H1 (cell line): Measurements from ENCODE around the gene TACR2. TPM values are rescaled to one million over a fixed set of nuclear protein-coding genes. Genes with fewer than 3 reads are reported as not detected.

ENCODE experiments used
- CTCF ChIA-PET: fragments of 300-600 bp; sonication (Branson Sonifier 250); formaldehyde crosslinking; loops from one replicate; lab custom pipeline; 2021; ENCODE audit not compliant: partially characterized antibody; lab: Charles Lee
- POLR2A ChIA-PET: fragments of 300-600 bp; sonication (Branson Sonifier 250); formaldehyde crosslinking; loops from one replicate; lab custom pipeline; 2021; ENCODE audit warnings: inconsistent platforms; ENCODE audit not compliant: partially characterized antibody; lab: Charles Lee
- DNase-seq, 2 experiments: peaks; one replicate each; pipeline versions ENCODE4 v3.0.0 to v3.0.0-alpha.2; 2010 to 2022; ENCODE audit warnings: low spot score in 2 of 2, low read depth in 1 of 2, mixed read lengths in 1 of 2
- FAIRE-seq: peaks from 2 replicates; lab custom pipeline; 2011; peaks lifted over from hg19 to GRCh38; lab: Jason Lieb, UNC
- H2AFZ ChIP-seq: 2 replicates; pipeline ENCODE4 v1.8.1; 2012; ENCODE audit warnings: low read length, inconsistent platforms
- H2AK5ac ChIP-seq: 2 replicates; pipeline ENCODE4 v1.6.1; 2013; ENCODE audit warnings: low read depth, low read length
- H2BK120ac ChIP-seq: replicated peaks from 2 replicates; pipeline ENCODE3; 2013; ENCODE audit warnings: low read depth, low read length, inconsistent platforms
- H2BK12ac ChIP-seq: 2 replicates; pipeline ENCODE4 v1.6.1; 2013; ENCODE audit warnings: low read depth, low read length
- H2BK15ac ChIP-seq: 2 replicates; pipeline ENCODE4 v1.6.1; 2013; ENCODE audit warnings: low read length
- H2BK20ac ChIP-seq: 2 replicates; pipeline ENCODE4 v1.6.1; 2013; ENCODE audit warnings: low read length
- H2BK5ac ChIP-seq: 2 replicates; pipeline ENCODE4 v1.6.1; 2013; ENCODE audit warnings: low read depth, low read length
- H3K14ac ChIP-seq: 2 replicates; pipeline ENCODE4 v1.6.1; 2013; ENCODE audit warnings: inconsistent platforms; ENCODE audit not compliant: insufficient read length
- H3K18ac ChIP-seq: 2 replicates; pipeline ENCODE4 v1.6.1; 2013; ENCODE audit warnings: low read length; ENCODE audit errors: extremely low read depth
- H3K23ac ChIP-seq: 2 replicates; pipeline ENCODE4 v1.6.1; 2013; ENCODE audit warnings: inconsistent platforms; ENCODE audit not compliant: insufficient read length
- H3K23me2 ChIP-seq: 2 replicates; pipeline ENCODE4 v1.6.1; 2013; ENCODE audit warnings: low read depth, low read length
- H3K27ac ChIP-seq: 2 replicates; pipeline ENCODE4 v1.6.1; 2011; ENCODE audit warnings: low read depth, low read length, inconsistent platforms
- H3K27me3 ChIP-seq, 4 experiments: replicated peaks in 1 of 4; 1 replicate in 1 of 4; 2 replicates in 3 of 4; pipeline versions ENCODE4 v1.6.1 to v1.8.1; 2011 to 2013; ENCODE audit warnings: low read length in 3 of 4, mild to moderate bottlenecking in 3 of 4, inconsistent platforms in 2 of 4, mixed read lengths in 2 of 4, moderate library complexity in 1 of 4; ENCODE audit not compliant: control insufficient read depth in 3 of 4, insufficient read depth in 3 of 4; ENCODE audit errors: extremely low read depth in 1 of 4
- H3K36me3 ChIP-seq, 4 experiments: 2 replicates each; pipeline versions ENCODE4 v1.6.1 to v1.8.1; 2011 to 2013; ENCODE audit warnings: mild to moderate bottlenecking in 4 of 4, low read length in 3 of 4, moderate library complexity in 2 of 4, control low read depth in 1 of 4, inconsistent platforms in 1 of 4; ENCODE audit not compliant: insufficient read depth in 4 of 4, control insufficient read depth in 2 of 4
- H3K4ac ChIP-seq: replicated peaks from 2 replicates; pipeline ENCODE3; 2013; ENCODE audit warnings: low read length, low read depth, mixed read lengths, inconsistent platforms; ENCODE audit not compliant: insufficient read length
- H3K4me1 ChIP-seq, 4 experiments: replicated peaks in 1 of 4; 1 replicate in 1 of 4; 2 replicates in 3 of 4; pipeline versions ENCODE4 v1.6.1 to v1.8.1; 2011 to 2013; ENCODE audit warnings: low read length in 3 of 4, inconsistent platforms in 2 of 4, mixed read lengths in 1 of 4; ENCODE audit not compliant: insufficient read depth in 4 of 4, control insufficient read depth in 3 of 4
- H3K4me2 ChIP-seq, 2 experiments: 2 replicates each; pipeline versions ENCODE4 v1.6.1 to v1.8.1; 2011 to 2013; ENCODE audit warnings: low read depth in 2 of 2, low read length in 2 of 2, control low read depth in 1 of 2, inconsistent platforms in 1 of 2, mild to moderate bottlenecking in 1 of 2; ENCODE audit not compliant: insufficient read depth in 1 of 2
- H3K4me3 ChIP-seq, 4 experiments: fragments of 200-600, 300-600 bp in 1 of 4; sonication (generic), shearing (Covaris generic), sonication (Bioruptor Twin) in 1 of 4; 2 replicates each; pipeline versions ENCODE4 v1.5.1 to v1.8.1; 2011 to 2016; ENCODE audit warnings: low read length in 4 of 4, low read depth in 3 of 4, control low read depth in 2 of 4, inconsistent platforms in 2 of 4, mild to moderate bottlenecking in 2 of 4, mixed read lengths in 1 of 4, moderate library complexity in 1 of 4; ENCODE audit not compliant: insufficient read depth in 2 of 4; ENCODE audit errors: extremely low read depth in 1 of 4
- H3K56ac ChIP-seq: replicated peaks from 2 replicates; pipeline ENCODE3; 2013; ENCODE audit warnings: low read depth, mild to moderate bottlenecking, mixed read lengths, low read length, inconsistent platforms; ENCODE audit not compliant: insufficient read length
- H3K79me1 ChIP-seq: 2 replicates; pipeline ENCODE4 v1.6.1; 2013; ENCODE audit warnings: low read depth, low read length, control low read depth
- H3K79me2 ChIP-seq, 2 experiments: 2 replicates each; pipeline versions ENCODE4 v1.6.1 to v1.8.1; 2012 to 2013; ENCODE audit warnings: low read length in 2 of 2, mild to moderate bottlenecking in 2 of 2, inconsistent platforms in 1 of 2; ENCODE audit not compliant: insufficient read depth in 2 of 2, control insufficient read depth in 1 of 2
- H3K9ac ChIP-seq, 4 experiments: replicated peaks in 1 of 4; 1 replicate in 1 of 4; 2 replicates in 3 of 4; pipeline versions ENCODE4 v1.6.1 to v1.8.1; 2011 to 2013; ENCODE audit warnings: low read depth in 3 of 4, low read length in 3 of 4, control low read depth in 2 of 4, mild to moderate bottlenecking in 2 of 4, moderate library complexity in 2 of 4, inconsistent platforms in 1 of 4; ENCODE audit errors: extremely low read depth in 1 of 4
- H3K9me3 ChIP-seq, 2 experiments: 2 replicates each; pipeline versions ENCODE4 v1.6.1 to v1.8.1; 2012 to 2013; ENCODE audit warnings: mild to moderate bottlenecking in 2 of 2, moderate library complexity in 2 of 2, control low read depth in 1 of 2, inconsistent platforms in 1 of 2, low read depth in 1 of 2, low read length in 1 of 2, mixed read lengths in 1 of 2; ENCODE audit not compliant: insufficient read depth in 2 of 2
- H4K20me1 ChIP-seq, 2 experiments: replicated peaks in 1 of 2; 2 replicates each; pipeline versions ENCODE3 to v1.8.1; 2011 to 2013; ENCODE audit warnings: inconsistent platforms in 2 of 2, low read length in 2 of 2, mild to moderate bottlenecking in 1 of 2; ENCODE audit not compliant: insufficient read depth in 2 of 2, control insufficient read depth in 1 of 2
- H4K5ac ChIP-seq: 2 replicates; pipeline ENCODE4 v1.6.1; 2013; ENCODE audit warnings: low read length, low read depth, mixed read lengths, inconsistent platforms; ENCODE audit not compliant: insufficient read length
- H4K8ac ChIP-seq: 2 replicates; pipeline ENCODE4 v1.8.0; 2013; ENCODE audit warnings: mild to moderate bottlenecking, moderate library complexity, low read length, inconsistent platforms; ENCODE audit not compliant: insufficient read depth; ENCODE audit errors: extremely low read depth
- H4K91ac ChIP-seq: replicated peaks from 2 replicates; pipeline ENCODE3; 2013; ENCODE audit warnings: low read length, mixed read lengths, inconsistent platforms; ENCODE audit not compliant: insufficient read length
- CBX5 ChIP-seq: fragments of 300-800, 300-1000 bp; sonication (generic); IDR thresholded peaks from 2 replicates; pipeline ENCODE4 v1.7.1; 2016; ENCODE audit warnings: antibody characterized with exemption, low read length, low read depth
- CHD2 ChIP-seq: IDR thresholded peaks from 2 replicates; pipeline ENCODE4 v1.6.1; 2012; ENCODE audit warnings: low read length, improper control_type of control experiment
- CTBP2 ChIP-seq: IDR thresholded peaks from 2 replicates; pipeline ENCODE4 v1.7.0; 2011; ENCODE audit warnings: borderline replicate concordance, mild to moderate bottlenecking, moderate library complexity, mixed read lengths, low read length; ENCODE audit not compliant: insufficient read depth, insufficient read length
- GTF2F1 ChIP-seq: IDR thresholded peaks from 2 replicates; pipeline ENCODE4 v1.6.1; 2012; ENCODE audit warnings: low read depth, low read length, improper control_type of control experiment, borderline replicate concordance
- HDAC6 ChIP-seq: IDR thresholded peaks from one replicate; pipeline ENCODE4 v1.7.1; 2012; ENCODE audit warnings: low read depth, mild to moderate bottlenecking, inconsistent platforms, low read length, moderate library complexity
- MAFK ChIP-seq: IDR thresholded peaks from 2 replicates; pipeline ENCODE4 v1.6.1; 2012; ENCODE audit warnings: low read depth, mild to moderate bottlenecking, improper control_type of control experiment, low read length
- NRF1 ChIP-seq: IDR thresholded peaks from 2 replicates; pipeline ENCODE4 v1.6.1; 2011; ENCODE audit warnings: mild to moderate bottlenecking, low read depth, low read length, improper control_type of control experiment
- POU5F1 ChIP-seq: IDR thresholded peaks from 2 replicates; pipeline ENCODE4 v1.6.1; 2011; ENCODE audit warnings: low read depth, mild to moderate bottlenecking, low read length, moderate library complexity
- RNF2 ChIP-seq: fragments of 200-900, 300-1000 bp; sonication (generic); IDR thresholded peaks from 2 replicates; pipeline ENCODE4 v1.7.1; 2016; ENCODE audit warnings: borderline replicate concordance, low read depth, mild to moderate bottlenecking, antibody characterized with exemption, low read length; ENCODE audit not compliant: poor library complexity, severe bottlenecking; ENCODE audit errors: missing control alignments
- SP1 ChIP-seq: IDR thresholded peaks from 2 replicates; pipeline ENCODE4 v1.6.1; 2011; ENCODE audit warnings: low read depth, low read length
- TAF7 ChIP-seq: optimal IDR thresholded peaks from 2 replicates; pipeline ENCODE3; 2011; ENCODE audit warnings: low read depth, mild to moderate bottlenecking, inconsistent platforms, low read length, moderate library complexity, borderline replicate concordance
- WGBS, 2 experiments: shearing (Covaris generic) in 1 of 2; methylation state at CpG; one replicate each; pipeline versions ENCODE4 v1.1.6 to v1.1.7; 2013 to 2015; ENCODE audit warnings: low lambda C conversion rate in 2 of 2, mixed read lengths in 2 of 2, inconsistent platforms in 1 of 2, low coverage in 1 of 2, missing lambda C conversion rate in 1 of 2; ENCODE audit not compliant: insufficient replicate concordance in 2 of 2, insufficient coverage in 1 of 2, insufficient read length in 1 of 2; ENCODE audit errors: extremely low coverage in 1 of 2, missing lambda C conversion rate in 1 of 2; 5-methylcytosine and 5-hydroxymethylcytosine counted together
- polyA plus RNA-seq, 7 experiments: library from polyadenylated mRNA; depleted of rRNA in 3 of 7; stranded (reverse) in 5 of 7; unstranded in 2 of 7; fragments of >200 nt in 5 of 7; fragments of 200-250 nt in 2 of 7; gene quantifications; 1 replicate in 5 of 7; 2 replicates in 1 of 7; 4 replicates in 1 of 7; pipeline versions ENCODE4 v1.2.1 to v1.2.3, GENCODE V29; 2011 to 2013; ENCODE audit warnings: missing spikeins in 2 of 7, mixed read lengths in 2 of 7
- total RNA-seq: library from RNA; stranded (reverse); fragmentation: NEBNext Ultra II Directional; extraction: Animal tissue kit (Norgen Biotek cat#: 25700); gene quantifications from 2 replicates; pipeline ENCODE4 v1.2.1, GENCODE V29; 2021
- TF ChIP-seq, protein P1 (sequence below): IDR thresholded peaks from 2 replicates; pipeline ENCODE4 v1.6.1; 2012; ENCODE audit warnings: low read length, inconsistent platforms

The TACR2 gene
- total and polyA plus RNA-seq, 2 of the 8 experiments (the other 6 are each of a cell fraction or from before 2014, with no cell fraction given) = 0.06 TPM; not detected in 1

DNA sequence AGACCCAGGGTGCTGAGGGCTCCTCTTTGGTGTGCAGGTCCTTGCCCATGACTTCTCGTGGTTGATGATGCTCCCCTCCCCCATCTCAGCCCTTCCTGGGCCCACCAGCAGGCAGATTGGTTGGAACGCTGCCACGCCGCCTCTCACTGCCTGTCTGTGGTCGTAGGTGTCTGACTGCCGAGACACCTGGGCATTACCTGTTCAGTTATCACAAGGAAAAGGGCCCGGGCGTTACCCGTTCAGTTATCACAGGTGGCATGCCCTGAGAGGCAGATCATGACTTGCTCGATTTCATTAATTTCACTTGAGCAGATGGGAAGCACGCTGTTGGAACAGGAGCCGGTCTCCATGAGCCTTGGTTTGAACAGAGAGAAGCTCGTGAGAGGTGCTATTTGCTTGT lies 42.5 kb downstream of the TACR2 start:
- no peak for DNase-seq
- Histone ChIP-seq H3K79me2 (no peaks in the 10 kb centered on the region; a peak in 1 of 4 replicates), H3K4me1 (peaks cover 0 to 18% (median 12%) of the 10 kb centered on the region in 4 experiments; a peak in 6 of 7 replicates), H3K4ac (no peak overlapping the region), H2AK5ac (no peak overlapping the region), H2AFZ (no peak overlapping the region), H2BK15ac (no peak overlapping the region), H3K9me3 (no peaks in the 10 kb centered on the region), H3K27me3 (no peaks in the 10 kb centered on the region), H3K14ac (no peak overlapping the region), H3K4me3 (no peak overlapping the region), H3K9ac (no peak overlapping the region), H3K23ac (no peak overlapping the region), H2BK120ac (no peak overlapping the region), H4K20me1 (no peaks in the 10 kb centered on the region), H4K91ac (no peak overlapping the region), H3K79me1 (peaks cover 6% of the 10 kb centered on the region), H3K23me2 (no peaks in the 10 kb centered on the region), H4K5ac (no peak overlapping the region), H2BK5ac (no peak overlapping the region), H3K4me2 (no peak overlapping the region), H3K36me3 (peaks cover 11 to 46% (median 31%) of the 10 kb centered on the region in 4 experiments), H3K56ac (no peak overlapping the region), H3K27ac (no peak overlapping the region), H2BK12ac (no peak overlapping the region), H2BK20ac (no peak overlapping the region), H3K18ac (no peak overlapping the region), H4K8ac (no peak overlapping the region)
- WGBS, 2 experiments = 80% methylated on average over 13 of the region's 13 CpGs; no CpG with 5 or more reads in 1 of the 2 experiments
- no peak for FAIRE-seq
- ChIA-PET CTCF (interaction anchor here (0.5 to 5.0 kb wide), 3 partner anchors 17 to 104 kb away, joined by 3 to 42 read pairs (median 4); no protein-coding TSS in a partner anchor), POLR2A (interaction anchor here (1.1 to 1.5 kb wide), 2 partner anchors 9 to 11 kb away, joined by 3 to 6 read pairs; no protein-coding TSS in a partner anchor)
- TF ChIP-seq CBX5 = no peak
- no peak for TF ChIP-seq POU5F1
- TF ChIP-seq GTF2F1 = no peak
- TF ChIP-seq HDAC6 = no peak
- TF ChIP-seq MAFK = no peak
- TF ChIP-seq, protein P1, sequence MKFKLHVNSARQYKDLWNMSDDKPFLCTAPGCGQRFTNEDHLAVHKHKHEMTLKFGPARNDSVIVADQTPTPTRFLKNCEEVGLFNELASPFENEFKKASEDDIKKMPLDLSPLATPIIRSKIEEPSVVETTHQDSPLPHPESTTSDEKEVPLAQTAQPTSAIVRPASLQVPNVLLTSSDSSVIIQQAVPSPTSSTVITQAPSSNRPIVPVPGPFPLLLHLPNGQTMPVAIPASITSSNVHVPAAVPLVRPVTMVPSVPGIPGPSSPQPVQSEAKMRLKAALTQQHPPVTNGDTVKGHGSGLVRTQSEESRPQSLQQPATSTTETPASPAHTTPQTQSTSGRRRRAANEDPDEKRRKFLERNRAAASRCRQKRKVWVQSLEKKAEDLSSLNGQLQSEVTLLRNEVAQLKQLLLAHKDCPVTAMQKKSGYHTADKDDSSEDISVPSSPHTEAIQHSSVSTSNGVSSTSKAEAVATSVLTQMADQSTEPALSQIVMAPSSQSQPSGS = no peak
- no peak for TF ChIP-seq CTBP2
- TF ChIP-seq RNF2 = no peak
- no peak for TF ChIP-seq TAF7
- TF ChIP-seq CHD2 = no peak
- no peak for TF ChIP-seq SP1
- TF ChIP-seq NRF1 = no peak
